ENCODE measurements around the gene DOK7.
"Not testable (repeated sequence)": the region's sequence is repeated elsewhere in the genome, so short reads cannot be mapped to it uniquely, and the experiment has no call there.

DOK7 gene

DNA sequence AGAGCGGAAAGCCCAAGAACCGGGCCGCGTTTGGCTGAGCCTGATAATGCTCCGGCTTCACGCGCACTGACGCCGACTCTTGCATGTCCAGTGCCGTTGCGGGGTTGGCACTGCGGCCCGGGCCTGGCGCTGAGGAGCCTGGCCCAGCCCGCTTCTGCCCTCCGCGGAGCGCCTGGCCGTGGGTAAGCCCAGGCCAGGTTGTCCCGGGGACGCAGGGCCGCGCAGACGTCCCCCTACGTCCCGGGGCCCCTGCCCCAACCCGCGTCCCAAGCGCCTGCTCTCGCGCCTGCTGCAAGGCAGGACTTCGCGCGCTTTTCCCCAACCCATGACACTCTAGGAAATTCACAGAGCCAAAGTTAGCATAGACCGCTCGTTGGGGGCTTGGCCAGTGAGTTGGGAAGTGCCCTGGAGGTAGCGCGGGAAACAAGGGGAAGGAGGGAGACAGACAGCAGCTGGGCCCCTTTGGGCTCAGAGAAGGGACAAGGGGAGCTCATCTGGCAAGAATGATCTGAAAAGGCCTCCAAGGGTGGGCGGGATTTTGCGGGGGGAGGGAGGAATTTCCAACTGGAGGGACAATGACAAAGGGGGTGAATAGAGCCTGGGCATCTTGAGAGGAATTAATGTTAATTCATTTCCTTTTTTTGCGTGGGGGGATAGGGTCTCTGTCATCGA, 69.8 kb downstream of the DOK7 start:
- H3K9me3 ChIP-seq (replicated peaks; ENCODE audit: low read length) = no peaks in the 10 kb centered on the region
- peak overlapping the region; percentile 98 for H3K4me3 ChIP-seq (ENCODE audit: low read length)
- H3K4me1 ChIP-seq (ENCODE audit: control insufficient read depth, insufficient read depth, low read length) = peaks cover 22% of the 10 kb centered on the region
- H3K36me3 ChIP-seq (ENCODE audit: insufficient read depth, low read length) = no peaks in the 10 kb centered on the region
- peak overlapping the region; percentile 43 for H3K9ac ChIP-seq (ENCODE audit: low read depth, low read length)
- H3K27me3 ChIP-seq (ENCODE audit: control insufficient read depth, insufficient read depth, low read length) = no peaks in the 10 kb centered on the region
- peak overlapping the region; percentile 99 for H3K4me2 ChIP-seq (ENCODE audit: low read length)

DNA sequence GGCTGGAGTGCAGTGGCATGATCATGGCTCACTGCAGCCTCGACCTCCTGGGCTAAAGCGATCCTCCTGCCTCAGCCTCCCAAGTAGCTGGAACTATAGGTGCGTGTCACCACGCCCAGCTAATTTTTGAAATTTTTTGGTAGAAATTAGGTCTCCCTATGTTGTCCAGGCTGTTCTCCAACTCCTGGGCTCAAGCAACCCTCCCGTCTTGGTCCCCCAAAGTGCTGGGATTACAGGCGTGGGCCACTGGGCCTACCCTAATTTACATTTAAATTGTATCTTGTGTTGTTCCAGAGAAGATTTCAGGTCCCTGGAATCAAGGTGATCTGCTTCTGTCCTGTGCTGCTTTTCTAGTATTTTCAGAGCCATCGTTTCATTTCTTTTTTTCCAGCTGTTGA, 70.3 kb downstream of the DOK7 start:
- no peaks in the 10 kb centered on the region for H3K9me3 ChIP-seq (replicated peaks; ENCODE audit: low read length)
- no peak overlapping the region for H3K9ac ChIP-seq (ENCODE audit: low read depth, low read length)
- H3K27me3 ChIP-seq (ENCODE audit: control insufficient read depth, insufficient read depth, low read length) = no peaks in the 10 kb centered on the region
- H3K4me3 ChIP-seq (ENCODE audit: low read length) = no peak overlapping the region
- H3K36me3 ChIP-seq (ENCODE audit: insufficient read depth, low read length) = no peaks in the 10 kb centered on the region
- H3K4me2 ChIP-seq (ENCODE audit: low read length) = no peak overlapping the region
- peaks cover 22% of the 10 kb centered on the region for H3K4me1 ChIP-seq (ENCODE audit: control insufficient read depth, insufficient read depth, low read length)

DNA sequence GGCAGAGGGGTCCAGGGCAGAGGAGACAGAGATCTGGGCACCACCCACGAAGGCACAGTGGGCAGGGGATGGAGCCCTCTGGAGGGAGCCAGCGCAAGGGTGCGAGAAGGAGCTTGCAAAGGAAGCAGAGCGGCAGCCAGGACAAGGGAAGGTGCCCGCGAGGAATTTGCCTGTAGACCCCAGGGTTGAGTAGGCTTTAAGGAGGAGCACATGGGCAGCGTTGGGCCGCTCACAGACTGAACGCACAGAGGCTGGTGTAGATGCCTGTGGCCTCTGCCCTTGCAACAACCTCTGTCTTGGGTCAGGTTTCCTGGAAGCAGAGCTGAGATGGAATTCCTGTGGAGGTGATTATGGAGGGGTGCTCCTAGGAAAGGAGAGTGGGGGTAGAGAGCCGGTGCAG, 72.7 kb downstream of the DOK7 start:
- H3K4me2 ChIP-seq (ENCODE audit: low read length); H3K27me3 ChIP-seq (ENCODE audit: control insufficient read depth, insufficient read depth, low read length); H3K4me3 ChIP-seq (ENCODE audit: low read length); H3K9ac ChIP-seq (ENCODE audit: low read depth, low read length); H3K9me3 ChIP-seq (replicated peaks; ENCODE audit: low read length); H3K36me3 ChIP-seq (ENCODE audit: insufficient read depth, low read length): not testable (repeated sequence)
- peaks cover 14% of the 10 kb centered on the region for H3K4me1 ChIP-seq (ENCODE audit: control insufficient read depth, insufficient read depth, low read length)

DNA sequence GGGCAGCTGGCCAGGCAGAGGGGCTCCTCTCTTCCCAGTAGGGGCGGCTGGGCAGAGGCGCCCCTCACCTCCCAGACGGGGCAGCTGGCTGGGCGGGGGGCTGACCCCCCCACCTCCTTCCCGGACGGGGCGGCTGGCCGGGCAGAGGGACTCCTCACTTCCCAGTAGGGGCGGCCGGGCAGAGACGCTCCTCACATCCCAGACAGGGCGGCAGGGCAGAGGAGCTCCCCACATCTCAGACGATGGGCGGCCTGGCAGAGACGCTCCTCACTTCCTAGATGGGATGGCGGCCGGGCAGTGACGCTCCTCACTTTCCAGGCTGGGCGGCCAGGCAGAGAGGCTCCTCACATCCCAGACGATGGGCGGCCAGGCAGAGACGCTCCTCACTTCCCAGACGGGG, 75.8 kb downstream of the DOK7 start:
- not testable (repeated sequence) for H3K9me3 ChIP-seq (replicated peaks; ENCODE audit: low read length); H3K4me1 ChIP-seq (ENCODE audit: control insufficient read depth, insufficient read depth, low read length); H3K4me3 ChIP-seq (ENCODE audit: low read length); H3K36me3 ChIP-seq (ENCODE audit: insufficient read depth, low read length); H3K9ac ChIP-seq (ENCODE audit: low read depth, low read length); H3K27me3 ChIP-seq (ENCODE audit: control insufficient read depth, insufficient read depth, low read length); H3K4me2 ChIP-seq (ENCODE audit: low read length)

DNA sequence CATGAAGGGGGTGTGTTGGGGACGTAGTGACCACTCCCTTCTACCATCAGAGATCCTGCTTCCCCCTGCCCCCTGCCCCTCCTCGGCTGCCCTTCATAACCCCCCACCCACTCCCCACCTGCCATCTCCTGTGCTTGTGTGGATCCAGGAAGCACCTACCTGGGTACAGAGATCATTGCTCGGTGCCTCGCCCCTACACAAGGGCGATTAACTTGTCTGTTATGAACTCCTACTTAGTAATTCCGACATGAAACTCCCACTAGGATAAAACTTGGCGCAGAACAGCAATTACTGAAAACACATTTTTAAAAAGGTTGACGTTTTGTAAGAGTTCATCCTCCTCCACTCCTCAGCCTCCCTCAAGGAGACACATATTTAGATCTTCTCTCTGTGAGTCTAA, 80.3 kb downstream of the DOK7 start:
- H3K4me1 ChIP-seq (ENCODE audit: control insufficient read depth, insufficient read depth, low read length); H3K4me3 ChIP-seq (ENCODE audit: low read length); H3K4me2 ChIP-seq (ENCODE audit: low read length); H3K9ac ChIP-seq (ENCODE audit: low read depth, low read length); H3K27me3 ChIP-seq (ENCODE audit: control insufficient read depth, insufficient read depth, low read length); H3K9me3 ChIP-seq (replicated peaks; ENCODE audit: low read length); H3K36me3 ChIP-seq (ENCODE audit: insufficient read depth, low read length): not testable (repeated sequence)

Measured in skeletal muscle satellite cell (primary cell).